Right hindlimb (tissue), 1 donor: Measurements from ENCODE around the gene NBL1.

ENCODE experiments used
- DNase-seq: peaks from one replicate; pipeline ENCODE4 v3.0.0-alpha.2; 2018

The NBL1 gene

DNA sequence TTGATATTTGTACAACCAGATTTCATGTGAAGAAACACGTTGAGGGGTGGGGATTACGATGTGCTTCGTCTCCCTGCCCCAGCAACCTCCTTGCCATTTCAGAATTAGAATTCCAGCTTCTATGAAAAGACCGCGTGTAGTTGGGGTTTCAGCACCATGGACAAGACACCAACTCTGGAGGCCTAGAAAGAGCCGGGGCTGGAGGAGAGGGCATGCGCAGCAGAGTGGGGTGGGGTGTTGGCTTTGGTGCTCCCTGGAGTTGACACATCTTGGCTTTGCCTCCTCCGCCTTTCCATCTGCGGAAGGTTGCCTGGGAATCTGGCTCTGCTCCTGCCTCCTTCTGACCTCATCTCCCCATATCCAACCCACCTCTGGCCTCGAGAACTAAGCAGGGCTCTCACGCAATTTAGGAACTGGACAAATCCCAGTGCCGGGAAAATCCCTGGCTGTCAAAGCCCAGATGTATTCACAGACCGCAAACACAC lies 32.4 kb downstream of the NBL1 start:
- peak; percentile 78 for DNase-seq

DNA sequence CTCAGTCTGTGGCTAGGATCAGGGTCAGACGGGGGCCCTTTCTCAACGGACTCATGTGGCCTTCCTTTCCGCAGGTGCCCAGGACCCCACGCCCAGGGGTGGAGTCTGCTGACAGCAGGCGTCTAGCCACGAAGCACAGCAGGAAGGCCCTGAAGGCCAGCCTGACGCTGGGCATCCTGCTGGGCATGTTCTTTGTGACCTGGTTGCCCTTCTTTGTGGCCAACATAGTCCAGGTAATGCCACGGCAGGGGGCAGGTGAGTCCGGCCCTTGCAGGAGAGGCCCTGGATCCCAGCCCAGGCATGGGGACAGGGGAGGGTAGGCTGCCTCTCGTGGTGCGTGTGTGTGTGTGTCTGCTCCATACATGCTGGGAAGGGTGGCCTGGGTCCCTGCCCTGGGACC lies 34.4 kb downstream of the NBL1 start:
- no peak for DNase-seq

DNA sequence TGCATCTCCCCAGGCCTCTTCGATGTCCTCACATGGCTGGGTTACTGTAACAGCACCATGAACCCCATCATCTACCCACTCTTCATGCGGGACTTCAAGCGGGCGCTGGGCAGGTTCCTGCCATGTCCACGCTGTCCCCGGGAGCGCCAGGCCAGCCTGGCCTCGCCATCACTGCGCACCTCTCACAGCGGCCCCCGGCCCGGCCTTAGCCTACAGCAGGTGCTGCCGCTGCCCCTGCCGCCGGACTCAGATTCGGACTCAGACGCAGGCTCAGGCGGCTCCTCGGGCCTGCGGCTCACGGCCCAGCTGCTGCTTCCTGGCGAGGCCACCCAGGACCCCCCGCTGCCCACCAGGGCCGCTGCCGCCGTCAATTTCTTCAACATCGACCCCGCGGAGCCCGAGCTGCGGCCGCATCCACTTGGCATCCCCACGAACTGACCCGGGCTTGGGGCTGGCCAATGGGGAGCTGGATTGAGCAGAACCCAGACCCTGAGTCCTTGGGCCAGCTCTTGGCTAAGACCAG lies 34.9 kb downstream of the NBL1 start:
- no peak for DNase-seq

DNA sequence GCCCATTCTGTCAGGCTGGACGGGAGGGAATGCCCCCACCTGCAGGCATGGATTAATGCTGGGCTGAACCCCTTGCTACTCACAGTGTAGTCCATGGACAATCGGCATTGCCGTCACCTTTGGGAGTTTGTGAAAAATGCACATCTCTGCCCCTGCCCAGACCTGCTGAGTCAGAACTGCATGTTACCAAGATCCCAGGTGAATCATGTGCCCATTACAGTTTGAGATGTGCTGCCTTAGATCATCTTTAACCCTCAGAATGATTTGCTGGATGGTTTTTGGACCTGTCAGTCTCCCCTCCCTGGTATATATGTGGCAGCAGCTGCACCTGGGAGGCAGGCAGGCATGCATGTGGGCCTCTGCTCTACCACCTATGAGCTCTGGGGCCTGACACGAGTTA lies 35.6 kb downstream of the NBL1 start:
- DNase-seq = no peak

DNA sequence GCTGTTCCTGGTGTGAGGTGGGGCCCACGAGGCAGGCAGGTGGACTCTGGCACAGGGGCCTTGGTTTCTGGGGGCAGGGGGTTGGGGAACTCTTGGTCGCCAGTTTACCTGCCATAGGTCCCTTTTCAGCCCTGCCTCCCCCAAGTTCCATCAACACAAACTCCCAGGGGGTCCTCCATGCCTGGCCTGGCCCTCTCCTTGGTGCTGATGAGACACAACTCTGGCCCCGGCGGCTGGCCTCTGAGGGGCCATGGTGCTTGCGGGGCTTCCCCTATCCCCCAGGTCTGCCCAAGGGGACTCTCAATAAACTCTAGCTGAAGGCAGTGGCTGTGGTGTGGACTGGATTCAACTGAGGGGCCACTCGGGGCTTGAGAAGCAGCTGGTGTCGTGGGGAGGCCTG lies 36.5 kb downstream of the NBL1 start:
- no peak for DNase-seq

DNA sequence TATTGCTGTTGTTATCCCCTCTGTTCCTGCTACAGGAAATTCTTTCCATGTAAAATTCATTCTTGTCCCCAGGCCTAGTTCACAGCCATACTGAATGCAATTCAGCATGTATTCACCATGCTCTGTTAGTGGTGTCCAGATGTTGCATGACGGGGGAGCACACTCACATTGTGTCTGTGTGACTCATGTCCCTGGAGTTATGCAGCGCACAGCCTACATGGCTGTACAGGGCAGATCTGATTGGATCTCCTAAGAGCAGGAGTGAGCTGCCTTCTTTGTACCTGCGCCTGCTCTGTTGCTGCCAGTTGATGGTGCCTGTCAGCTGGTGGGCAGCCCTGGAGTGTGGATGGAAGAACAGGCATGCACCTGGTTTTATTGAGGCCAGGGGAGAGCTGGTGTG lies 38.1 kb downstream of the NBL1 start:
- DNase-seq = no peak

DNA sequence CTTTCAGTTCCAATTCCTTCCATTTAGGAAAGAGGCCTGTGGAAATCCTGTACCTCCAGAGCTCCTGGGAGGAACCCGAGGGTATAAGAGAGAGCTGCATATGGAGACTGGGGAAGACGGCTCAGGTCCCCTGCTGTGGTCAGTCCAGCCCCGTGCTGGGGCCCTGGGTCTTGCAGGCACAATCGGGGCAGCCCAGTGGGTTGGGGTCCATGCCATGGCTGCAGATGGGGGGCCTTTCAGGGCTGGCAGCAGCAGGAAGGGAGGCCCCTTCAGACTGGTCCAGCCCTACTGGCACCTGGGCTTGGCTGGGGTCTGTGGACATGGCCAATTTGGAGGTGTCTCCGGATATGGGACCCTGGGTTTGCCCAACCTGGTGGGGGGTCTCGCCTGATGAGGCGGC lies 38.8 kb downstream of the NBL1 start:
- no peak for DNase-seq

DNA sequence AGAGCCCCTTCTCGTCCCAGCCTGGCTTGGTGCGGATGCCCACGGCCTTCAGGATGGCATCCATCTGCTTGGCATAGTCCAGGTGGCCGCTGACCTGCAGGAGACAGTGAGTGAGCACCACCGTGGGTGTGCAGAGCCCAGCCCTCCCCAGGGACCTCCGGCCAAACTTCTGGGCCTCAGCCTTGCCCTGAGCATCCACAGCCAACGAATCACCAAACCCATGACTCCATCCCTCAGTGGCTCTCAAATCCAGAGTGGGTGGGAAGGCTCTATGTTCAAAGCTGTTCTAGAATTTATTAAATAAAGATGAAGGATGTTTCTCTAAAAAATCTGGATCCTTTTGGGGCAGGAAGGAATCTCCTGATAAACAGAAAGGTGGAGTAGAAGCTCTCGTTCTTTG lies 39.2 kb downstream of the NBL1 start:
- no peak for DNase-seq

DNA sequence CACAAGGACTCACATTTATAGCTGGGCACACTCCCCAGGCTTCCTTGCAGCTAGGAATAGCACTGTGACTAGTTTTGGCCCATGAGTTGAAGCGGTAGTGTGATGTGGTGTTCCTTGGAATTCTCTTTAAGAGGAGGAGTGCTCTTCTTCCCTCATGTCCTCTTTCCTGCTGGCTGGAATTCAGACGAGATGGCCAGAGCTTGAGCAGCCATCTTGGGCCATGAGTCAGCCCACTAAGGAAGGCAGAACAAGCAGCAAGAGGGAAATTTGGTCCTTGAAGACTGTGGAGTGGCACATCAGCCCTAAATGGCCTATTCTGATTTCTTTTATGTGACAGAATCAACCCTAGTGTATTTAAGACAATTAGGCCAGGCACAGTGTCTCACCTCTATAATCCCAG lies 40.6 kb downstream of the NBL1 start:
- no peak for DNase-seq

DNA sequence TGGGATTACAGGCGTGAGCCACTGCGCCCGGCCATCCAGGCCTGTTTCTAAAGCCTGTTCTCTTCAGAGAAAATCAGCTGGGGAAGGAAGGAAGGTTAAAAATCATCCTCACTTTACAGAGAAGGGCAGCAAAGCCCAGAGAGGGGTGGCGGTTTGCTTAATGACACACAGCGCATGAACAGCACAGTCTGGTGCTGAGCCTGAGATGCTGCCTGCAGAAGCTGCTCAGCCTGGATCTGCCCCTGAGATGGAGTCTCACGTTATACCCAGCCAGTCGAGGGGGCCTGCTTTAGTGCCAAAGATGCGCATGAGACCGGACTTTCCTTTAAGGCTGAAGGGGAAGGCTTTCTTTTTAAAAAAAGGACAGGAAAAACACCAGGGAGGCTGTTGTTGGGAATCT lies 41.9 kb downstream of the NBL1 start:
- no peak for DNase-seq

DNA sequence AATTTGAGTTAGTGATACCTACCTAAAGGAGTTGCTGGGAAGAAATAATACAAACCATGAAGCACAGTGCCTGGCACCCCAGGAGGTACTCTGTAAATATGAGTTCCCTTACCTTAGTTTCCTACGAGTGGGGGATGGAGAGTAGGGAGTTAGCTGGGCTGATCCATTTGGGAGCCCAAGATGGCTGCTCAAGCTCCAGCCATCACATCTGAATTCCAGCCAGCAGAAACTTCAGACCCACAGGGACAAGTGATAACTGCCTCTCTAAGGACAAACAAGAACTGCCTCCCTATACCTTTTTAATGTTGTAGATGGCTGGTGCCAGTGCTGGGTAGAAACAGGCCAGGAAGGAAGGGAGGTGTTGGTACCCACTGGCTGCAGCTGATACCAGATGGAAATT lies 43.3 kb downstream of the NBL1 start:
- DNase-seq = no peak

DNA sequence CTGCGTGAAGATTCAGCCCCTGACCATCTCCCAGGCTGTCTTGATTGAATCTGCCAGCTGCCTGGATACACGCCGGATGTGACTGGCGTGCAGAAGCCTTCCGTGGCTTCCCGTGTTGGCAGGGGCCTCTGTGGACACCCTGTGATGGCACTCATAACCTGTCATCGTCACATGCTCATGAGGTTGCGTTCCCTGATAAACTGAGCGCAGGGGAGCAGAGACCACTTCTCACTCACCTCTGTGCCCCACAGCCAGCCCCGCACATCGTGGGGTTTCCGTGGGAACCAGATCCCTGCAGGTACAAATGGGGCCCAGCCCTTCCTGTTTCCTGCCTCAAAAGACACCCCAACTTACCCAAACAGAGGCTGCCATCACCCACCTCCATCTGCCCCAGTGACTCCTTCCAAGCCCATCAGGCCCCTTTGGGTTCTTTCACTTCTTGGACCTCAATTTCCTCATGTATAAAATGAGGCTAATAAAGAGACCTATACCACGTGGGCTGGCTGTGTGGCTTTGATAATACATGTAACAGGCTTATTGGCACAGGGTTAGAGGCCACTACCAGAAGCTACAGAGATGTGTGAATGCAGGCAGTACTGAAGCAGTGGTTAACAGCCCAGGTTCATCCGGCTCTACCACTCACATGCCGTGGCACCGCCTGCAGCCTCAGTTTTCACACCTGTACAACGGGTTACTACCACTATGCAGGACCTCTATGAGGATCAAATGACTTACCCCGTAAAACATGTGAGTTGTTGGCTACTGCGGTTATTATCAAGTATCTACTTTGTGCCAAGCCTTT lies 44.1 kb downstream of the NBL1 start:
- DNase-seq = no peak

DNA sequence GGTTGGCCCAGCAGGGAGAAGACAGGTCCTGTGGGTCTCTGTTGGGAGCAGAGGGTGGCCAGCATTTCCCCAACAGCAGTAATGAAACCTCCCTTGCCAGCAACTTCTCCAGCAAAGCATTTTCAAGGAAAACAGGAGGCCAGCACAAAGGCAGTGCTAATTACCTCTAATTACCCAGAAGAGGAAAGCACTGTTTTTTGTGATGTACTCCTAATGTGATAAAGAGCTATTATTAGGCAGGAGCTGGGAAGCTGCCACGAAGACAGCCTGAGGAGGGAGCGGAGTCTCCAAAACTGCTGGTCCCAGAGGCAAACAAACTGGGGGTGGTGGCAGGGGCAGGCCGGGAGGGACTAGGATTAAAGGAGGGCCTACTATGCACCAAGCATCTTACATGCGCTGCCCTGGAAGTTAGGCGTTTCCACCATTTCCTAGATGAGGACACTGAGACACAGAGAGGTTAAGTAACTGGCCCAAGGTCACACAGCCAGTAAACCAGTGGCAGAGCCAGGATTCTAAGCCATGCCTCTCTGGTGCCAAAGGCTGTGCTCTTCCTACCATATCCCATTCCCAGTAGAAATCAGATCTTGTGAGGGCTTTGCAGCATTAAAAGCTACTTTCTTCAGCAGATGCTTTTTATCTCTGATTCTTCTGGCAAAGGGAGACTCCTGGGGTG lies 45.1 kb downstream of the NBL1 start:
- DNase-seq = no peak

DNA sequence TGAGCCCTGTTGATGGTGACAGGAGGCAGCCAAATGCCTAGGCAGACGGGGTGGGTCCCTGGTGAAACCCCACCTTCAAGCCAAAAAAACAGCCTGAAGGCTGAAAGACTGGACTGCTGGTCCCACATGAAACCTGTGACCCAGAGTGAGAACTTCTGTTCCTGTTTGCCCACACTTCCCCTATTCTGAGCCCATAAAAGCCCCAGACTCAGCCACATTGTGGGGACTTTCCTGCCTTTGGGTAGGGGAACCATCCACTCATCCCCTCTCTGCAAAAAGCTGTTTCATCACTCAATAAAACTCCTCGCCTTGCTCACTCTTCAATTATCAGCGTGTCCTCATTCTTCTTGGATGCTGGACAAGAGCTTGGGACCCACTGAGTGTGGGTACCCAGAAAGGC lies 45.7 kb downstream of the NBL1 start:
- DNase-seq = no peak

DNA sequence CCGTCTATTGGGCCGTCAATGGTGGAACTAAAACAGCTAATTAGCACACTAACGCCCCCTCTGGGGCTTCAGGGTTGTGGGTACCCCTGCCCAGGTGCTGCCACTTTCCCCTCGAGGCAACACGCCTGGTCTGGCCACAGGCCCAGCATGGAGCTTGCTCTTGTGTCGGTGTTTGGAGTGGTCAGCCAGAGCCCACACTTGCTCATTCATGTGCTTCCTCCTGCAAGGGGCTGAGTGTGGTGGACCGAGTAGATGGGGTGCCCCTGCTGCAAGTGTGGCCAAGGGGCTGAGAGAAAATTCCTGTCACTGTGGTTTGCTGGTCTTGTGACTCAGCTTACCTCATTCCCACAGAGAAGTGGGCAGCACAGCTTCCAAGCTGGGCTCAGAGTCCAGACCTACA lies 46.2 kb downstream of the NBL1 start:
- DNase-seq = no peak

DNA sequence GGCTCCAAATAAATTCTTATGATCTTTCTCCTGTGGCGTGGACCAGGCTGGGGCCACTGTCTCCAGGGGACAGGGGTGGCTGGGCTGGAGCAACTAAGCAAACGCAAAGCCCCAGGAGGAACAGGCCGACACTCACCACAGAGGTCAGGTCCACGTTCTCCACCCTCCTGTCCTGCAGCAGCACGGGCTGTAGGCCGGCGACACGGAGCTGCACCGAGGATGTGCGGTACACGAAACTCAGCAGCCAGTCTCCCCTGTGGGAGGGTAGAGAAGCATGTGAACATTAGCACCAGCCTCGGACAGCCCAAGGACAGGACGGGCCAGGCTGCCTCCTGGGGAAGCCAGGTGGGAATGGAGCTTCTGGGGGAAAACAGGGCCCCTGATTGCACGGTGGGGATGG lies 50.2 kb downstream of the NBL1 start:
- DNase-seq = no peak

DNA sequence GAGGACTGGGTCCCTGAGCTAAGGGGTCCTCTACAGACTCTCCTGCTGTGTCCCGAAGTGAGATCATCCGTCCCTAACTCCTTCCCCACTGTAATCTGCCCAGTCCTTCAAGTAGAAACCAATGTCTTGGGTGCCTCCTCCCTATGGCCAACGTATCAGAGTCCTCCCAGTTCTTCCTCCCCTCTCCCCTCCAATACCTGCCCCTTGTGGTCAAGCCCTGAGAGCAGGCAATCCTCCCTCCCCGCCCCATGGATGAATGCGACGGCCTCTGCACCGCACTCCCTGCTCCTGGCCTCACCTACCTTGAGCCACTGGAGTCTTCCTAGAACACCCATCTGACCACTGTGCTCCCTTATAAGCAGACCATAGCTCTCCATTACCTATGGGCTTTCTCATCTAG lies 51.7 kb downstream of the NBL1 start:
- no peak for DNase-seq

DNA sequence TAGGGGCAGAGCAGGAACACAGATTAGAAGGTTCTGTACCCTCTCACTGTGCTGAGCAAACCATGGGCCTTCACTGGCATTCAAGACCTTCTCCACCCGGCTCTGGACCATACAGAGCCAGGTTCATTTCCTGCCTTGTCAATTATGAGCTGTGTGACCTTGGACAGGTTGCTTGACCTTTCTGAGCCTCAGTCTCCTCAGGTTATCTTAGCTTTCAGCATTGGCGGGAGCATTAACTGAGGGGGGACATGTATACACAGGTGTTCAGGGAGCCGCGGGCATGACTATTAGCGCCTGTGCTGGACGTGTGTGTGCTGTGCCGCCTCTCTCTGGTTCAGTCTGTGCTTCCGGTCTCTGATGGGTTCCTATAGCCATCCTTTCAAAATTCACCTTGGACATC lies 52.7 kb downstream of the NBL1 start:
- no peak for DNase-seq

DNA sequence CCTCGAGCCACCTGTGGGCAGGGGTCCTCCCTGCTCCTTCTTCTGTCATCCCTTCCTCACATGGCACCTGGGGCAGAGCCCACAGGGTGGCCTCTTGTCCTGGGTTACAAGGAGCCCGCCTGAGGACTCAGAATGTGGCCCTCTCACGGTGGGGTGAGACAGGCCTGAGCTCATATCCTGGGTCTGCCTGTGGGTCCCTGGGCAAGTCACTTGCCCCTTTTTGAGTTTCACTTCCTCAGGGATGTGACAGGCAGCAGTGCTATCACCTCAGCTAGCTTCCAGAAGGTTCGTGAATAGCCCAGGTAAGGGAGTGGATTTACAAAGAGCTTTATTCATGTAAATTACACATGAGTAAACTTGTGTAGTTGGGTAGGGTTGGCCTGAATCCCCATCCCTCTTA lies 54.1 kb downstream of the NBL1 start:
- DNase-seq = no peak

DNA sequence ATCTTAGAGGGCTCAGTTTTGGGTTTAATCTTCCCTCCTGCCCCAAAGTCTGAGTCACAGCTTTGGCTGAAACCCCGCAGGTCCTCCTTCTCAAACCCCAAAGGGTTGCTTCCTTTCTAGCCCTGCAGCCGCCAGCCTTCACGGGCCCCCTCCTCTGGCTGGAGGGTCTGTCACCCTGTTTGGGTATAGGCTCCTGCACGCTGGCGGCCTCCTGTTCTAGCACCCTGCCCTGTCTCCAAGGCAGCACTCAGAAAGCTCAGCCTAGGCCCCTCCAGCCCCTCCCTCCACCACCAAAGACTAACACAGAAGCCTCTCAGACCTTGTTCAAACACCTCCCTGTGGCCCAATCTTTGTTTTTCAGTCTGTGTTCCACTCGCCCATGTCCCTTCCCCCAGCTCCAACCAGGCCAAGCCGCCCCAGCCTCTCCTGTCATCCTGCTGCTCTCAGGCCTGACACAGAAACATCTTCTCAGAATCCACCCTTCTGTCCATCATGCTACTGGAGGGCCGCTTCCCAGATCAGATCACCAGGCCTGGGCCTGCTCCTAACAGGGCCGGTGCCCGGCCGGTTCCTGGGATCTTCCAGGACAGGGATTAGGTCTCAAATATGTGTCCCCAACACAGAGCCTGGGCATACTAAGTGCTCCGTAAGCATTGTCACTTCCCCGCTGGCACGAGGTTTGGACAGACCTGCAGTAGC lies 56.1 kb downstream of the NBL1 start:
- no peak for DNase-seq

DNA sequence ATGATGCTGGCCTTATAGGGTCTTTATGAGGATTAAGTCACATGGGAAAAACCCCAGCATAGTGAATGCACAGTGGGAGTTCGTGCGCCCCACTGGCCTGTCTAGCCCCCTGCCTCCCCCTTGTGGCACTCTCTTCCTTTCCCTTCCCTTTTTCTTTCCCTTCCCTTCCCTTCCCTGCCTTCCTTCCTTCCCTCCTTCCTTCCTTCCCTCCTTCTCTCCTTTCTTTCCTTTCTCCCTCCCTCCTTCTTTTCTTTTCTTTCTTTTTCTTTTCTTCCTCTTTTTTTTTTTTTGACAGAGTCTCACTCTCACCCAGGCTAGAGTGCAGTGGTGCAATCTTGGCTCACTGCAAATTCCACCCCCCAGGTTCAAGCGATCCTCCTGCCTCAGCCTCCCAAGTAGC lies 59.2 kb downstream of the NBL1 start:
- no peak for DNase-seq

DNA sequence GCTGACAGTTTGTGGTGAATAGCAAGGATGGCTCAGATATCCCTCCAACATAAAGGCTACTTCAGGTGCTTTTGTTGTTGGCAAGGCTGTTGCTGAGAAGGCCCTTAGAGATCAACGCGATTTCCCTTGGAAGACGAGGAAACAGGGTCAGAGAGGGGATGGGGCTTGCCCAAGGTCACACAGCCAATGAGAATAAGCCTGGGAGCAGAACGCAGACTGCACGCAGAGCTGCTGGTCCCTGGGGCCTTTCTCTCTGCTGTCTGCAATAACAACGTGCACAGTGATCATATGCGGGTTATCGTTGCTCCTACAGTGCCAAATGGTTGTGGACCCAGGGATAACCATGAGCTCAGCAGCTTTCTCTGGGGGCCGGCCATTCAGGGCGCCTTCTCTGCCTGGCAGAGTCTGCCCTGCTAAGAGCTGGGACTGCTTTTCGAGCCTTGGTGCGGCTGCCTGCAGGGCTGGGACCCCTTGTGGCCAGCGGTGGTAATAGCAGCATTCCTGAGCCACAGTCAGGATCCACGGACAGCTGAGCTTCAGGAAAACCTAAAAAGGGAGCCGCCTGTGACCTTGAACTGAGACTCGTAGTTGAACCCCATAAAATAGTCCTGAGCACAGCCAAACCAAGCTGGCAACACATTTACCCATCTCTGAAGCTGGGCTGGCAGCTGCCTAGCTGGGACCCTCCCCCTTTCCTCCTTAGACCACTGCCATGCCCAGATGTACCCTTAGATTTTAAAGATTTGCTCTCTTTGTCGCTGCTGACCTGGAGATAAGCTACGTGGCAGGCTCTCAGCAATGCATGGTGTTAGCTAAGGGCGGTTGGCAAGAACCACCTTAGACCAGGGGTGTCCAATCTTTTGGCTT lies 60.4 kb downstream of the NBL1 start:
- DNase-seq = peak; percentile 78

DNA sequence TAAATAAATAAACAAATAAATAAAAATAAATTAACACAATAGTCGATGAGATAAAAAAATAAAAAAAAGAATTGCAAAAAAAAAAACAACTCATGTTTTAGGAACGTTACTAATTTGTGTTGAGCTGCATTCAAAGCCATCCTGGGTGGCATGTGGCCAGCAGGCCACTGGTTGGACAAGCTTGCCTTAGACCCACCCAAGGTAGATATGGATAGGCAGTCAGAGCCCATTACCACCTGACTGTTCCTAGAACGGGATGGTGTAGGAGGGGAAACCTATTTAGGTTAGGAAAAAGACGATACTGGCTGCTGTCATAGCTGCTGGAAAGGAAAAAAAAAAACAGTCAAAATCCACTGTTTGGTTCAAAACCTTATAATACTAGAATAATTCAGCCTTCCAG lies 61.4 kb downstream of the NBL1 start:
- DNase-seq = no peak
